ENCODE measurements around the gene CENPL.

The CENPL gene

DNA sequence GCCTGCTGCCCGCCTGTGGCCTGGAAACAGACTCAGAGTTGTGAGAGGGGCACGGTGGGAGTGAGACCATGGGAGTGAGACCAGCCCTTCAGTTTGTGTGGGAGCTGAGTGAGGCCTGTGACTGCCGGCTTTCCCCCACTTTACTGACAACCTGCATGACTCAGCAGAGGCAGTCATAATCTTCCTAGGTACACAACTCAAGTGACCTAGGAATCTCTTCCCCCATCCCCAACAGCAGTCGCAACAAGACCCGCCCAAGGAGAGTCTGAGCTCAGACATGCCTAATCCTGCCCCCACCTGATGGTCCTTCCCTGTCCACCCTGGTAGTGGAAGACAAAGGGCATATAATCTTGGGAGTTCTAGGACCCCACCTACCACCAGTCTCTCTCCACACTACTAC lies 65.7 kb downstream of the CENPL start:
- TF ChIP-seq, protein P1, sequence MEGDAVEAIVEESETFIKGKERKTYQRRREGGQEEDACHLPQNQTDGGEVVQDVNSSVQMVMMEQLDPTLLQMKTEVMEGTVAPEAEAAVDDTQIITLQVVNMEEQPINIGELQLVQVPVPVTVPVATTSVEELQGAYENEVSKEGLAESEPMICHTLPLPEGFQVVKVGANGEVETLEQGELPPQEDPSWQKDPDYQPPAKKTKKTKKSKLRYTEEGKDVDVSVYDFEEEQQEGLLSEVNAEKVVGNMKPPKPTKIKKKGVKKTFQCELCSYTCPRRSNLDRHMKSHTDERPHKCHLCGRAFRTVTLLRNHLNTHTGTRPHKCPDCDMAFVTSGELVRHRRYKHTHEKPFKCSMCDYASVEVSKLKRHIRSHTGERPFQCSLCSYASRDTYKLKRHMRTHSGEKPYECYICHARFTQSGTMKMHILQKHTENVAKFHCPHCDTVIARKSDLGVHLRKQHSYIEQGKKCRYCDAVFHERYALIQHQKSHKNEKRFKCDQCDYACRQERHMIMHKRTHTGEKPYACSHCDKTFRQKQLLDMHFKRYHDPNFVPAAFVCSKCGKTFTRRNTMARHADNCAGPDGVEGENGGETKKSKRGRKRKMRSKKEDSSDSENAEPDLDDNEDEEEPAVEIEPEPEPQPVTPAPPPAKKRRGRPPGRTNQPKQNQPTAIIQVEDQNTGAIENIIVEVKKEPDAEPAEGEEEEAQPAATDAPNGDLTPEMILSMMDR (IDR thresholded peaks at IDR 0.05; ENCODE audit: low read depth, low read length, missing control alignments) = no peak
- H3K4me3 ChIP-seq (ENCODE audit: low read depth, low read length) = no peak overlapping the region
- DNase-seq = no peak
- H3K27ac ChIP-seq = no peak overlapping the region
- in situ Hi-C loops (cut with HindIII; ENCODE audit: low pct_ligation_motif_present, low sequenced_read_pairs) = no loop called here
- no peaks in the 10 kb centered on the region for H3K27me3 ChIP-seq (replicated peaks)
- H3K36me3 ChIP-seq (replicated peaks) = peaks cover 30% of the 10 kb centered on the region

DNA sequence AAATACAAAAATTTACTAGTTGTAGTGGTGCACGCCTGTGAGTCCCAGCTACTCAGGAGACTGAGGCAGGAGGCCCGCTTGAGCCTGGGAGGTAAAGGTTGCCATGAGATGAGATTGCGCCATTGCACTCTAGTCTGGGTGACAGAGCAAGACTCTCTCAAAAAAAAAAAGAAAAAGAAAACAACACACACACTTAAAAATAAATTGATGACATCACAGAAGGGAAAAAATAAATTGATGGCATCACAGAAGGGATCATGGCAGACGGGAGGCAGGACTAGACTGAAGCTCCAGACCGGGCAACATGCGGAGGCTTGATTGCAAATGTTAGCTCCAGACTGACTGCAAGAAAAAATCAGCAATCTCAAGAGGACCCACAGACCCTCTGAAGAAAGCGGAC lies 66.6 kb downstream of the CENPL start:
- DNase-seq = no peak
- TF ChIP-seq, protein P1 (IDR thresholded peaks at IDR 0.05; ENCODE audit: low read depth, low read length, missing control alignments) = no peak
- in situ Hi-C loops (cut with HindIII; ENCODE audit: low pct_ligation_motif_present, low sequenced_read_pairs) = no loop called here
- H3K27ac ChIP-seq = no peak overlapping the region
- H3K27me3 ChIP-seq (replicated peaks) = no peaks in the 10 kb centered on the region
- H3K36me3 ChIP-seq (replicated peaks) = peaks cover 30% of the 10 kb centered on the region
- H3K4me3 ChIP-seq (ENCODE audit: low read depth, low read length) = no peak overlapping the region

DNA sequence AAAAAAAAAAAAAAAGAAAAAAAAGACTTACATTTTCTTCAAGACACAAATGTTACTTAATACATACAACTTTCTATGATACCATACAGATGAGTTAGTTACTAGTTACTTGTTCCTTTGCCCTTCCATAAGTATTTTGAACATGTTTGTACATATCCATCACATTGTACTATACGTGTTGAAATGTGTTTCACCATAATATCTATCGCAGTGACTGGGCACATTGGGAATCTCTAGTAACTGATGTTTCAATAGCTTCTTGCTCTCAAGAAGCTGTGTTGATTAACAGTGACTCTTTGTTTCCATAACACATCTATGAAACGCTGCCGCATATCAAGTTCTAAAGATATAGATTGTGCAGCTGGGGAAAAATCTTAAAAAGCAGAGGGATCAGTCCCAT lies 67.0 kb downstream of the CENPL start:
- DNase-seq = no peak
- H3K4me3 ChIP-seq (ENCODE audit: low read depth, low read length) = no peak overlapping the region
- peaks cover 30% of the 10 kb centered on the region for H3K36me3 ChIP-seq (replicated peaks)
- TF ChIP-seq, protein P1 (IDR thresholded peaks at IDR 0.05; ENCODE audit: low read depth, low read length, missing control alignments) = no peak
- H3K27ac ChIP-seq = no peak overlapping the region
- in situ Hi-C loops (cut with HindIII; ENCODE audit: low pct_ligation_motif_present, low sequenced_read_pairs) = no loop called here
- H3K27me3 ChIP-seq (replicated peaks) = no peaks in the 10 kb centered on the region

DNA sequence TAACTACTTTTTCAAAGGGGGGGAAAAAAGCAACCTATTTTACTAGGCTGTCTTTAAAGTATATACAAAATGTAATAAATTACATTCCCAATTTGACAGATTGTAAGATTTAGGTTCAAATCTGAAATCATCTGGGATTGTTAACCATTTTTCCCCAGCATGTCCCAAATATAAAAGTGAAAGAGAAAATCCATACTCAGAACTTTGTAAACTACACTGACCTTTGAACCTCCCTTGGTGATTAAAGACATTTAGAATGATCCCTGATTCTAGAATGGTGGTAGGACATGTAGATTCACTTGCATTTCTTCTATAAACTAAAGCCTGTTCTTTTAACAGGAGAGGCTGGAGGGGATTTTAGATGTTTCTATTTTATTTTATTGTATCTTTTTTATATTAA lies 70.9 kb downstream of the CENPL start:
- H3K4me3 ChIP-seq (ENCODE audit: low read depth, low read length) = no peak overlapping the region

More for the DNA sequence above, 70.9 kb downstream of the CENPL start:
- TF ChIP-seq, protein P1 (IDR thresholded peaks at IDR 0.05; ENCODE audit: low read depth, low read length, missing control alignments) = no peak
- in situ Hi-C loops (cut with HindIII; ENCODE audit: low pct_ligation_motif_present, low sequenced_read_pairs) = no loop called here
- H3K36me3 ChIP-seq (replicated peaks) = peaks cover 30% of the 10 kb centered on the region
- no peak overlapping the region for H3K27ac ChIP-seq
- H3K27me3 ChIP-seq (replicated peaks) = no peaks in the 10 kb centered on the region
- no peak for DNase-seq
